GM18498 (cell line): Measurements from ENCODE around the gene SPATA31A3.
"Not testable (repeated sequence)": the region's sequence is repeated elsewhere in the genome, so short reads cannot be mapped to it uniquely, and the experiment has no call there.

Experiments used
- ATAC-seq: cut with Tn5 transposase; IDR thresholded peaks from one replicate; pipeline ENCODE4 v1.9.1; 2021; ENCODE audit warnings: mild to moderate bottlenecking, moderate library complexity; ENCODE audit not compliant: unreplicated experiment

Gene SPATA31A3

DNA sequence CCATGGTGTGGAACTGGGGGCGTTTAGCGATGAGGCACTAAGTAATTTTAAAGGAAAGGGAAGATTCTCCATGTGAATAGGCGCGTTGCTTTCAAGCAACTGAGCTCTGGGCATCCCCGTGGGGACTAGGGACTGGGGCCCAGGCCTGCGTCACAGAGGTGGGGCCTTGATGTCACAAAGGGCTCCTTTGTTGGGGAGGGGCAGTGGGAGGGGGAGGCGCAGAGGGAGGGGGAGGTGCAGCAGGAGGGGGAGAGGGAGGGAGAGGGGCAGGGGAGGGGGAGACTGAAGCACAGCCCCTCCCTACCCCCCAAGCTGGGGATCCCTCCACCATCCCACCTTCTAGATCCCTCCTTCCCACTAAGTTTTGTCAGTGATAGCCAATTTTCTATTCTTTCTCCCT lies at the start of gene SPATA31A3:
SPATA31A3 (minus strand) TSS at position 101 of the 400 bp plus-strand sequence; CDS start at position 72, 29 bp downstream.
- ATAC-seq, result not testable (repeated sequence)

- not testable (repeated sequence) for ATAC-seq
These were observed 39.8 kb downstream of the SPATA31A3 start for GRCh38 chr9:66952576-66952975.

- not testable (repeated sequence) for ATAC-seq
These were observed 49.8 kb downstream of the SPATA31A3 start for GRCh38 chr9:66942400-66943155.

DNA sequence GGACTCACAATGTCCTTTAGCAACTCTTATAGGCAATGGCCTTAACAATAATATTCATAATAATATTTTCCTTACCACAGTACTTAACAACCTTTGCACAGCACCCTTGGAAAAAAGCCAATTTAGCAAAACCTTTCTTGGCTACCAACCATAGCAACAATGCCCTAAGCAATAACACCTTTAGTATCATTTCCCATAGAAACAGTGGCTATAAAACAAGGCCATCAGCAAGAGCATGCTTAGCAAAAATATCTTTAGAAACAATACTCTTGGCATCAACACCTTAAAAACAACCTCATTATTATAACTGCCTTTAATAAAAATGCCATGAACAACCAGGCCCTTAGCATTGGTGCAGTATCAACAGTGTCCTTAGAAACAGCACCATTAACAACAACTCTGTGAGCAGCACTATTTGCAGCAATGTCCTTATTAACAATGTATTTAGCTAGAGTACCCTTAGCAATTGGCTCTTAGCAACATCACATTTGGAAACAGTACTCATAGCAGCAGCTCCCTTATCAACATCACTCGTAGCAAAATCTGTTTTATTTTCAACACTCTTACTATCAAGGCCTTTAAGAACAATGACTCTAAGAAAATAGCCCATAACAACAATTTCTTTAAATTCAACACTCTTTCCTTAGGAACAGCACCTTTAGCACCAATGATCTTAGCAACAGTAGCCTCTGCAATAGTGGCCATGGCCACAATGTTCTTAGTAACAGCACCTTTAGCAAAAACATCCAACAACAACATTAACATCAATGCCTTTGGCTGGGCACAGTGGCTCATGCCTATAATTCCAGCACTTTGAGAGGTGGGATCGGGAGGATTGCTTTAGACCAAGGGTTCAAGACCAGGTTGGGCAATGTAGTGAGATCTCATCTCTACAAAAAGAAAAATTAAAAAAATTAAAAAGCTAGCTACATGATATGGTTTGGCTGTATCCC lies 52.2 kb downstream of the SPATA31A3 start:
- not testable (repeated sequence) for ATAC-seq

- not testable (repeated sequence) for ATAC-seq
These were observed 54.0 kb downstream of the SPATA31A3 start for GRCh38 chr9:66938322-66938721.

GRCh38 chr9:66937662-66938061 lies 54.7 kb downstream of the SPATA31A3 start:
- ATAC-seq, result not testable (repeated sequence)
